Lung microvascular endothelial cell (primary cell): ENCODE results near the gene PDE9A. TPM values are rescaled to one million over a fixed set of nuclear protein-coding genes. Genes with fewer than 3 reads are reported as not detected.

ENCODE experiments used
- DNase-seq, 2 donors: peaks; one replicate each; pipeline versions ENCODE4 v3.0.0 to v3.0.0-alpha.2; 2010; ENCODE audit warnings: low read depth in 2 of 2
- total RNA-seq: library from RNA; depleted of rRNA; stranded (reverse); fragments of >200 nt; gene quantifications from 2 replicates; pipeline ENCODE4 v1.2.1, GENCODE V29; 2014

The PDE9A gene
- total RNA-seq, 1 donor from 2014 or later = 4.0 TPM

DNA sequence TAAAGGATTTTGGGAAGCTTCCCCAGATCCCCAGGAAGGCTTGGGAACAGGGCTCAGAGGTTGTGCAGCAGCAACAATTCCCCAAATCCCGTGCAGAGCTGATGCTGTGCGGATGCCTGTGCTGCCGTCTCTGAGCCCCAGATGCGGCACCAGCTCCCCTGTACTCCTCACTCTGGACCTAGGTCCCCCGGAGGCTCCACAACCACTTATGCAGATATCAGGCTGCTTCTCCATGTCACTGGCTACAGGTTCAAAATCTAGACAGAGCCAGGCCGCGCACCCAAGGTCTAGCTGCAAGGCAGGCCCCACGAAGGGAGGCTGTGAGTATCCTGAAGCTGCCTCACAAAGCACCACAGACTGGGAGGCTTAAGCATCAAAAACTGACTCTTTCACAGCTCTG lies 81.6 kb downstream of the PDE9A start:
- no peak for DNase-seq

DNA sequence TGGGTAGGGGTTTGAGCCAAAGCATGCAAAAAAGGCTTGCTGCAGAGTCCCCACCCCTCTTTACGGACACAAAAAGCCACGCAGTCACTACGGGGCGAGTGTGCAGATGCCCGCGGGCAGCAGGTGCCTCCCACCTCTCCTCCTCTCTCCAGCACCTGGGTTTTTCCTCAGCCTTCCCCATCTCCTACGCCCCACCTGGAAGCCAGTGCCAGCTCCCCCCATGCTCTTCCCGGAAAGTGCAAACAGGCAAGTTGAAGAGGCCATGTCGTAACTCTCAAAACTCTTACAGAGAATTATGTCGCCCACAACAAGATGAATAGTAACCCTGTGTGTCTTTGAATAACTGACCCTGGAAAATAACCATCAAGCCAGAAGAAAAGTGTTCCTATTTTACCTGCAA lies 82.5 kb downstream of the PDE9A start:
- DNase-seq = no peak

GRCh38 chr21:42736646-42737350 lies 83.4 kb downstream of the PDE9A start:
- DNase-seq = no peak

DNA sequence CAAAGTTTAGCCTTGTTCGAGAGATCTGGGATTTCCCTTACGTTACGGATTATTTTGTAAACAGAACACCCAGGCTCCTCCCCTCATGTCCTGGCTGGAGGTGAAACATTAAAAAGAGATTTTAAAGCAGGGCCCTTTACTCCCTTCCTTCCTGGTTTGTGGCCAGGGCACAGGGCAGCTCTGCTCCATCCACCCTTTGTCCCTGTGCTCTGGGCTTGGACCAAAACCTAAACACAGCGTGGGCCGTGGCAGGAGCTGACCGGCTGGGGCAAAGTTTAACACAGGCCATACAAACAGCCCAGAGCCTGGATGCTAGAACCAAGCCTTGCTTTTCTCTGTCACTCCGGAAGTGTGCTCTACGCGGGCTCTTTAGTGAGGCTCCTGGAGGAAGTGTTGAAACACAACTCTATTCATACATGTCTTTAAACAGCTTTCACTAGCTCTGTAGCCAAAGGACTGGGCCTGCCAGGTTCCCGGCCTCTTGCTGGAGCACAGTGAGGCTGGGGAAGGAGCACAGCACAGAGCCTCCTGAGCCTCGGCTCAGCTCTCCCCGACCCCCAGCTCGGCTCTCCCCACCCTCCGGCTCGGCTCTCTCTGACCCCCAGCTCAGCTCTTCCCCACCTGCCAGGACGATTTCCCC lies 84.7 kb downstream of the PDE9A start:
- DNase-seq = peak; percentile 43 to 70

- no peak for DNase-seq
These were observed 85.9 kb downstream of the PDE9A start for GRCh38 chr21:42739061-42739931.

DNA sequence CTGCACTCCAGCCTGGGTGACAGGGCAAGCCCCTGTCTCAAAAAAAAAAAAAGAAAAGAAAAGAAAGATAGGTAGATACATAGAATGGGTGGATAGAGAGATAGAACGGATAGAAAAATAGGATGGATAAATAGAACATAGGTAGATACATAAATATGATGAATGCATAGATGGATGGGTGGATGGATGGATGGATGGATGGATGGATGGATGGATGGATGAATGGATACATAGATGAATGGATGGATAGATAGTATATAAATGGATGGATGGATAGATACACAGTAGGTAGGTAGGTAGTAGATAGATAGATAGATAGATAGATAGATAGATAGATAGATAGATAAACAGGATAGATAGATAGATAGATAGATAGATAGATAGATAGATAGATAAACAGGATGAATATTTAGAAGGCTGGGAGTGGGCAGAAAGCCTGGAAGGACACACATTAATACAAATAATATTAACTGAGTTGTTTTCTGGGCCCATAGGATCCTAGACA lies 87.0 kb downstream of the PDE9A start:
- no peak for DNase-seq

GRCh38 chr21:42741066-42741465 lies 87.6 kb downstream of the PDE9A start:
- no peak for DNase-seq

- DNase-seq = no peak
These were observed 91.4 kb downstream of the PDE9A start for GRCh38 chr21:42744520-42745445.

GRCh38 chr21:42745511-42746239 lies 92.3 kb downstream of the PDE9A start:
- peak in 1 of 2 donors; percentile 15 for DNase-seq

- DNase-seq = no peak
These were observed 92.8 kb downstream of the PDE9A start for GRCh38 chr21:42746240-42746592.

- DNase-seq = no peak
These were observed 93.3 kb downstream of the PDE9A start for GRCh38 chr21:42746593-42747275.

- DNase-seq = no peak
These were observed 93.9 kb downstream of the PDE9A start for GRCh38 chr21:42747276-42747701.

- DNase-seq = no peak
These were observed 94.4 kb downstream of the PDE9A start for GRCh38 chr21:42747746-42748351.

GRCh38 chr21:42748620-42749176 lies 95.3 kb downstream of the PDE9A start:
- DNase-seq = no peak

DNA sequence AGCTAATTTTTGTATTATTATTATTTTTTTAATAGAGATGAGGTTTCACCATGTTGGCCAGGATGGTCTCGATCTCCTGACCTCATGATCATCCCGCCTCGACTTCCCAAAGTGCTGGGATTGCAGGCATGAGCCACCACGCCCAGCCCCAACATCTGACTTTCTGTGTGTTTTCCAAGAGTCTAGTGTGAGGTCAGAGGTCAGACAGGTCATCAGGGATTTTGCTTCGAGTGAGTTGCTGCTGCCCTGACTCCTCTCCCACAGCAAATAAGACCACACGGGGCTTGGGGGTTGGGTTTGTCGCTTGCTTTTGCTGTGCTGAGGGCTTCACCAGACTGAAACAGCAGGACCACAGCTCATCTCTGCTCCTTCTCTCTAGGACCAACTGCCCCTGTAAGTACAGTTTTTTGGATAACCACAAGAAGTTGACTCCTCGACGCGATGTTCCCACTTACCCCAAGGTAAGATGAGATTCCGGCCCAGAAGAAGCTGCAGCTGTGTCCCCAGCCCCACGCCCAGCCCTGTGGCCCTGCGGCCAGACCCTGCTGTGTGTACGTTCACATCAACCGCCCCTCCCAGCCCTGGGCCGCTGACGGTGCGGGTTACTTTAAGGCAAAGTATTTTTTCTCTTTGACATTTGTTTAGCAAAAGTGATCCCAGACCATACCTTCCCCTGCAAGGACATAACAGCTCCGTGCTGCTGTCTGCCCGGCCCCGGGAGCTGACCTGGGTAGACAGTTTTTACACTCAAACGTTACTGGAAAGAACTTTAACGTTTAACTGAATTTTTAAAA lies 97.5 kb downstream of the PDE9A start:
- no peak for DNase-seq

DNA sequence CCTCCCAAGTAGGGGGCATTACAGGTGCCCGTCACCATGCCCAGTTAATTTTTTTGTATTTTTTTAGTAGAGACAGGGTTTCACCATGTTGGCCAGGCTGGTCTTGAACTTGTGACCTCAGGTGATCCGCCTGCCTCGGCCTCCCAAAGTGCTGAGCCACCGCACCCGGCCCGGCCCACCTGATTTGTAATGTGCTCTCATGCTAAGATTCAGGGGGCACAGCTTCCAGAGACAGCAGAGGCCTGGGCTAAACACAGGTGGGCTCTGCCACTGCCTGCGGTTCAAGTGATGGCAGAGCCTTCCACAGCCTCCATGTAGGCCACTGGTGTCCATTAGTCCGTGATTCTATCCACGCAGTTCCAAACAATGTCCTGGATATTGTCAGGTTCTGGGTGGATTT lies 98.4 kb downstream of the PDE9A start:
- no peak for DNase-seq

GRCh38 chr21:42753804-42754203 lies 100.4 kb downstream of the PDE9A start:
- no peak for DNase-seq

GRCh38 chr21:42754270-42754933 lies 101.0 kb downstream of the PDE9A start:
- no peak for DNase-seq
